ENCODE results near the gene ZFP30. TPM values are rescaled to one million over a fixed set of nuclear protein-coding genes. Genes with fewer than 3 reads are reported as not detected.

ZFP30 gene
- total and polyA plus RNA-seq, 4 donors = 2.0 to 20.7 (median 6.7) TPM

GRCh38 chr19:37583340-37583739 lies 71.9 kb downstream of the ZFP30 start:
- Histone ChIP-seq H3K4me3 (no peak overlapping the region), H3K9me3 (ENCODE audit: control insufficient read depth in 4 of 4, insufficient read depth in 3 of 4, low read length in 3 of 4) (peaks cover 32 to 60% (median 43%) of the 10 kb centered on the region in 4 donors), H3K27me3 (ENCODE audit: control insufficient read depth in 3 of 3, insufficient read depth in 3 of 3, low read length in 2 of 3) (no peaks in the 10 kb centered on the region), H3K9ac (ENCODE audit: insufficient read depth in 1 of 2, low read length in 2 of 2) (no peak overlapping the region), H3K36me3 (ENCODE audit: control insufficient read depth in 4 of 4, insufficient read depth in 4 of 4, low read length in 4 of 4) (peaks cover 31 to 79% (median 55%) of the 10 kb centered on the region in 4 donors), H3K27ac (ENCODE audit: low read depth in 1 of 2, low read length in 1 of 2) (no peak overlapping the region), H3K4me1 (ENCODE audit: control insufficient read depth in 5 of 5, insufficient read depth in 5 of 5, low read length in 5 of 5) (no peaks in the 10 kb centered on the region)
- DNase-seq (no peak), ATAC-seq (ENCODE audit: insufficient read depth, low FRiP score) (no peak)
- no peak for TF ChIP-seq CTCF (IDR thresholded peaks at IDR 0.05; ENCODE audit: control extremely low read depth, extremely low read depth)
- 78 to 91% methylated on average over 2 of the region's 2 CpGs for WGBS, 2 donors

- DNase-seq = no peak
- Histone ChIP-seq H3K4me1 (ENCODE audit: control insufficient read depth in 5 of 5, insufficient read depth in 5 of 5, low read length in 5 of 5) (no peaks in the 10 kb centered on the region), H3K9ac (ENCODE audit: insufficient read depth in 1 of 2, low read length in 2 of 2) (no peak overlapping the region), H3K27ac (ENCODE audit: low read depth in 1 of 2, low read length in 1 of 2) (no peak overlapping the region), H3K36me3 (ENCODE audit: control insufficient read depth in 4 of 4, insufficient read depth in 4 of 4, low read length in 4 of 4) (peaks cover 4 to 55% (median 23%) of the 10 kb centered on the region in 4 donors), H3K9me3 (ENCODE audit: control insufficient read depth in 4 of 4, insufficient read depth in 3 of 4, low read length in 3 of 4) (peaks cover 21 to 72% (median 29%) of the 10 kb centered on the region in 4 donors), H3K4me3 (no peak overlapping the region), H3K27me3 (ENCODE audit: control insufficient read depth in 3 of 3, insufficient read depth in 3 of 3, low read length in 2 of 3) (no peaks in the 10 kb centered on the region)
- ATAC-seq (ENCODE audit: insufficient read depth, low FRiP score) = no peak
- no peak for TF ChIP-seq CTCF (IDR thresholded peaks at IDR 0.05; ENCODE audit: control extremely low read depth, extremely low read depth)
Measured at GRCh38 chr19:37572203-37572602, 83.1 kb downstream of the ZFP30 start.

- H3K9me3 ChIP-seq (ENCODE audit: control insufficient read depth in 4 of 4, insufficient read depth in 3 of 4, low read length in 3 of 4) = peaks cover 25 to 77% (median 52%) of the 10 kb centered on the region in 4 donors
- no peaks in the 10 kb centered on the region for H3K27me3 ChIP-seq (ENCODE audit: control insufficient read depth in 3 of 3, insufficient read depth in 3 of 3, low read length in 2 of 3)
- H3K4me1 ChIP-seq (ENCODE audit: control insufficient read depth in 5 of 5, insufficient read depth in 5 of 5, low read length in 5 of 5) = no peaks in the 10 kb centered on the region
- no peak overlapping the region for H3K9ac ChIP-seq (ENCODE audit: insufficient read depth in 1 of 2, low read length in 2 of 2)
- H3K27ac ChIP-seq (ENCODE audit: low read depth in 1 of 2, low read length in 1 of 2) = no peak overlapping the region
- no peak for DNase-seq
- H3K36me3 ChIP-seq (ENCODE audit: control insufficient read depth in 4 of 4, insufficient read depth in 4 of 4, low read length in 4 of 4) = peaks cover 4 to 69% (median 34%) of the 10 kb centered on the region in 4 donors
- no peak for TF ChIP-seq CTCF (IDR thresholded peaks at IDR 0.05; ENCODE audit: control extremely low read depth, extremely low read depth)
- ATAC-seq (ENCODE audit: insufficient read depth, low FRiP score) = no peak
- H3K4me3 ChIP-seq = no peak overlapping the region
Measured at GRCh38 chr19:37565370-37565669, 89.9 kb downstream of the ZFP30 start.

- Histone ChIP-seq H3K9me3 (ENCODE audit: control insufficient read depth in 4 of 4, insufficient read depth in 3 of 4, low read length in 3 of 4) (peaks cover 23 to 74% (median 52%) of the 10 kb centered on the region in 4 donors), H3K27me3 (ENCODE audit: control insufficient read depth in 3 of 3, insufficient read depth in 3 of 3, low read length in 2 of 3) (no peaks in the 10 kb centered on the region), H3K27ac (ENCODE audit: low read depth in 1 of 2, low read length in 1 of 2) (no peak overlapping the region), H3K9ac (ENCODE audit: insufficient read depth in 1 of 2, low read length in 2 of 2) (no peak overlapping the region), H3K36me3 (ENCODE audit: control insufficient read depth in 4 of 4, insufficient read depth in 4 of 4, low read length in 4 of 4) (peaks cover 4 to 65% (median 31%) of the 10 kb centered on the region in 4 donors), H3K4me1 (ENCODE audit: control insufficient read depth in 5 of 5, insufficient read depth in 5 of 5, low read length in 5 of 5) (no peaks in the 10 kb centered on the region), H3K4me3 (no peak overlapping the region)
- no peak for TF ChIP-seq CTCF (IDR thresholded peaks at IDR 0.05; ENCODE audit: control extremely low read depth, extremely low read depth)
- ATAC-seq (ENCODE audit: insufficient read depth, low FRiP score) = no peak
- no peak for DNase-seq
- 93 to 96% methylated on average over 7 of the region's 7 CpGs for WGBS, 2 donors
Measured at GRCh38 chr19:37564624-37565369, 90.5 kb downstream of the ZFP30 start.

Measured in lung (tissue), 12 donors.